ENCODE data around the gene CDKL5. TPM values are rescaled to one million over a fixed set of nuclear protein-coding genes. Genes with fewer than 3 reads are reported as not detected.
A peak's percentile ranks its signal among the peaks of the same experiment; 100 is the strongest.

CDKL5 gene
- total RNA-seq, 1 experiment from 2014 or later = not detected

DNA sequence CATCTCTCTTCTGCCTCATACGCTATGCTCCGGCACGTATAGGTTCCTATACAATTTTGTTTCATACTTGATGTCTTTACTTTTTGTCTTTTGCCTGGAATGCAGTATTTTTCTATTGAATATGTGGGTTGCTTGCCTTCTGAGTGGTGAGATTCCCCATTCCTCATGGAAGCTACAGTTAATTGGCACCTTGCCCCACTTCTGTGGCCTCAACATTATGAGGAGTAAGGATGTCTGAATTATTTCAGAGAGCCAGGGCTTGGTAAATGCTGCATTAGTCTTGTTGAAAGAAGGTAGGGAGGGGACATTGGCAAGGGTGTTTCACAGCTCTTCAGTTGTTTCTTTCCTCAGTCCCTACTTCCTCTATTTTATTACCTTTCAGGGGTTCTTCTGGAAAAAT, 23.0 kb downstream of the CDKL5 start:
- in situ Hi-C loops (cut with HindIII; ENCODE audit: low sequenced_read_pairs) = no loop called here

GRCh38 chrX:18449236-18449635, 23.8 kb downstream of the CDKL5 start:
- DNase-seq (ENCODE audit: low spot score) = no peak

More for the DNA sequence above, 23.0 kb downstream of the CDKL5 start:
- no peak for DNase-seq (ENCODE audit: low spot score)

DNA sequence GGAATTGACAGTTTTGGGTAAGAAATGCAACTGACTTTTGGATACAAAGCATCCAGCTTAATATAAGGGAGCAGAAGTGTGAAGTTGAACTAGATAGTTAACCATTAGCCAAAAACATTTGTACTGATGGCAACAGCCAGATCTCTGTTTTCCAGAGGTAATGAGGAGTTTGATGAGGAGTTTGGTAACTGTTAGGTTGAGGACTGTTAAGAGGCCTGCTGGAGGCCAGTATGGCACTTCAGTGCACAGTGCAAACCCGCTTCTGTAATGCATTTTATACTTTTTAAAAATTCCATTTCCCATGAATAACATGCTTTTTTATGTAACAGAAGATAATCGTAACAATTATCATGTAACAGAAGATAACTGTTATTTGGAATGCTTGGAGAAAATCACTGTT, 30.0 kb downstream of the CDKL5 start:
- in situ Hi-C loops (cut with HindIII; ENCODE audit: low sequenced_read_pairs) = no loop called here
- no peak for DNase-seq (ENCODE audit: low spot score)

More at GRCh38 chrX:18449236-18449635, 23.8 kb downstream of the CDKL5 start:
- in situ Hi-C loops (cut with HindIII; ENCODE audit: low sequenced_read_pairs) = no loop called here

GRCh38 chrX:18457000-18457399, 31.6 kb downstream of the CDKL5 start:
- in situ Hi-C loops (cut with HindIII; ENCODE audit: low sequenced_read_pairs) = no loop called here
- DNase-seq (ENCODE audit: low spot score) = no peak

- no peak for DNase-seq (ENCODE audit: low spot score)
- in situ Hi-C loops (cut with HindIII; ENCODE audit: low sequenced_read_pairs) = no loop called here
These were observed 36.0 kb downstream of the CDKL5 start for GRCh38 chrX:18461431-18461830.

GRCh38 chrX:18464499-18464898, 39.1 kb downstream of the CDKL5 start:
- no peak for DNase-seq (ENCODE audit: low spot score)
- in situ Hi-C loops (cut with HindIII; ENCODE audit: low sequenced_read_pairs) = no loop called here

GRCh38 chrX:18465051-18465450, 39.6 kb downstream of the CDKL5 start:
- DNase-seq (ENCODE audit: low spot score) = no peak
- in situ Hi-C loops (cut with HindIII; ENCODE audit: low sequenced_read_pairs) = no loop called here

DNA sequence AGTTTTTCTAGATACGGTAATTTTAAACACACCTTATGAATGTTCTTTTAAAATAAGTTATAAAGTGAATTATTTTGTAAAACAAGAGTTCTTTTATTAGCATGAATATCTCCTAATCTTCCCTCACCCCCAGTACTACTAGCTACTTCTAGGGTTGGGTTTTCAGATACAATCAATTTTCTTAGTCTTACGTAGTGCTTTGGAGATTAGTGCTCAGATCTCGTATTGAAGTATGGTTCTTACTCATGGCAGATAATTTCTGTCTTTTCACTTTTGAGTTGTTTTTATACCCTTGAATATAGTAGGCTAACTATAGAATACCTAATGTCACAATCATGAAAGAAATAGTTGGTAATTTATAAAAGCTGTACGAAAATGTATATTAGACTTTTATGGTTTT, 43.2 kb downstream of the CDKL5 start:
- DNase-seq (ENCODE audit: low spot score) = no peak
- in situ Hi-C loops (cut with HindIII; ENCODE audit: low sequenced_read_pairs) = no loop called here

GRCh38 chrX:18471296-18471695, 45.9 kb downstream of the CDKL5 start:
- no peak for DNase-seq (ENCODE audit: low spot score)

DNA sequence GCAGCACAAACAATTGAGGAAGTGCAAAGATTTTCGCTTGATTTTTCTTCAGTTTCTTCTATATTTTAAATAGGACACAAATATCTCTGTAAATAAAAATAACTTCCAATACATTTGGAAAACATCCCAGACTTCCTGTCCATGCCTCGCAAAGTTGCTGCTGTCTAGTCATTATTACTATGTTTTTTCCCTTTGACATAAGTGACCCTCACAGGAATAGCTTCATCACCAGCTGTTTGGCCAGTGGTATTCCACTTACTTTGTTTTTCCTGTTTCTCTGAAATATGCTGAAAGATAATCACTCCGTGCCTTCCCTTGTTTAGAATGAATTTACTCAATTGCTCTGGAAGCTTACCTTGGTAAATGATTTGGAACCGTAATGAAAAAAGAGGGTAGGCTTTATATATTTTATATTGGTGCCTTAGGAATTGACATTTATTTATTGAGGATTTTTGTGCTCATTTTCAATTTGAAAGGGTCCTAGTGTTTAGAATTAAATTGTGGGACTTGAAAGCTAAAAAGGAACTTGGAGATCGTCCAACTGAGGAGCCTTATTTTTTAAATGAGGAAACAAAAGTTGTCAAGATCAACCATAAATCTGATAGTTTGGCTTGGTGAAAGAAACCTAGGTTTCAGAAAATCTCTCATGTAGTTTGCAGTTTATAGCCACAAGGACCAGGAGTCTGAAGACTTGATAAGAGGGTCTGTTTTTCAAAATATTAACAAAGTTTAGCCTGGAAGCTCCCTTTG, 65.6 kb downstream of the CDKL5 start:
- DNase-seq (ENCODE audit: low spot score) = no peak
- in situ Hi-C loops (cut with HindIII; ENCODE audit: low sequenced_read_pairs) = no loop called here

More at GRCh38 chrX:18471296-18471695, 45.9 kb downstream of the CDKL5 start:
- in situ Hi-C loops (cut with HindIII; ENCODE audit: low sequenced_read_pairs) = no loop called here

DNA sequence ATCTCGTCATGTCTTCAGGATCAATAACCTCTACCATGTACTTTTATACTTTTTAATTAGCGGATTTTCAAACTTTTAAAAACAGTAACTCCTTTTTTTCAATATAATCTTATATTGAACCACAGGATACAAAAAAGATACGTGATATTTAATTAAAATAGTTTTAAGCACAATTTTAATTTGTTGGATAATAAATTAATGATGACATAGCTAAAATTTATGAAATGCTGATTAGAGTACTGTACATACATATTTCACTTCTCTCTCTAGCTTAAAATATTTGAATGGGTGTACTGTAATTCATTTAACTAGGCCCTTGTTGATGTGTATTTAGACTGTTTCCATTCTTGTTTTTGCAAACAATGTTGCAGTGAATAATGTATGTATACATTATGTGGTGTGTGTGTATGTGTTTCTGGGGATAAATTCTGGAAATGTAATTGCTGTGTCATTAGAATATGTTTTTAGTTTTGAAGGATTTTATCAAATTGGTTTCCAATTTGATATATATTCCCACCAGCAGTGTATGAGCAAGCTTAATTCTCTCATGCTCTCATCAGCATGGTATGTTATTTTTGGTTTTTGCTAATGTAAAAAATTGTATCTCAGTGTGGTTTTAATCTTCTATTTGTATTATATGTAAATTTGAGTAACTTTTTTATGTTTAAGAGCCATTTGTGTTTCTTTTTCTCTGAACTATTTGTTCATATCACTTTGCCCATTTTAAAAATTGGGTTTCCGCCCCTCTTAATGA, 66.4 kb downstream of the CDKL5 start:
- no peak for DNase-seq (ENCODE audit: low spot score)
- in situ Hi-C loops (cut with HindIII; ENCODE audit: low sequenced_read_pairs) = no loop called here

DNA sequence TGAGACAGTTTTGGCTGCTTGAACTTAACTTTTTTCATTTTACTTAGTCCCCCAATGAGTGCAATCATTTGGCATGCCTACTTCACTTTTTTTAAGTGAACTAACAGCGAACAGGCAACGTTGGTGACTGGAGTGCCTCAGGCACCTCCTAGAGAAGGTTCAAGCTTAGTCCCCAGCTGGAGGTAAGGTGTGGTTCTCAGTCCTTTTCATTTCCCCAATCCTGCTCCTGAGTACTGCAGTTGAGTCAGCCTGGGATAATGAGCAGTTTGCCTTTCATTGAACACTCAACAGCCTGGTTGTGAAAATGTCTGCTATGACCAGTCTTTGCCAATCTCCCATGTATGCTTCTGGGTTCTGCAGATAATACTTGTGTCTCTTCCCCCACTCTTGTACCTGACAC, 109.5 kb downstream of the CDKL5 start:
- DNase-seq (ENCODE audit: low spot score) = no peak
- in situ Hi-C loops (cut with HindIII; ENCODE audit: low sequenced_read_pairs) = no loop called here

DNA sequence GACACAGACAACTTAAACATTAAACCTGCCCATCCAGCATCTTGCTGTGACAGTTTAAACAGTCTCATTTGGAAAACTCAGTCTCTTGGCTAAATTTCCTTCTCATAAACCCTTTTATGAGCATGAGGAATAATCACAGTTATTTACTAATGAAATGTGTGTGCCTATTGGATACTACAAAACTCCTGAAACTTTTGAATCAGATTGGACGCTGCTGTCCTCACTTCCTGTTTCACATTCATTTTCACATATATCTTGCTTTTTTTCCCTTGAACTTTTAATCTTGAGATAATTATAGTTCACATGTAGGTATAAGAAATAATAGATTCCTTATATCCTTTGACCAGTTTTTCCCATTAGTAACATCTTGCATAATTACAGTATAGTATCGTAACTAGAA, 111.7 kb downstream of the CDKL5 start:
- no peak for DNase-seq (ENCODE audit: low spot score)
- in situ Hi-C loops (cut with HindIII; ENCODE audit: low sequenced_read_pairs) = no loop called here

GRCh38 chrX:18537524-18537923, 112.1 kb downstream of the CDKL5 start:
- no peak for DNase-seq (ENCODE audit: low spot score)
- in situ Hi-C loops (cut with HindIII; ENCODE audit: low sequenced_read_pairs) = no loop called here

GRCh38 chrX:18542131-18542530, 116.7 kb downstream of the CDKL5 start:
- DNase-seq (ENCODE audit: low spot score) = no peak
- in situ Hi-C loops (cut with HindIII; ENCODE audit: low sequenced_read_pairs) = no loop called here

- in situ Hi-C loops (cut with HindIII; ENCODE audit: low sequenced_read_pairs) = no loop called here
- peak; percentile 3 for DNase-seq (ENCODE audit: low spot score)
These were observed 117.5 kb downstream of the CDKL5 start for GRCh38 chrX:18542905-18543304.

- in situ Hi-C loops (cut with HindIII; ENCODE audit: low sequenced_read_pairs) = no loop called here
- no peak for DNase-seq (ENCODE audit: low spot score)
These were observed 118.3 kb downstream of the CDKL5 start for GRCh38 chrX:18543738-18544137.

GRCh38 chrX:18545771-18546170, 120.4 kb downstream of the CDKL5 start:
- in situ Hi-C loops (cut with HindIII; ENCODE audit: low sequenced_read_pairs) = no loop called here
- no peak for DNase-seq (ENCODE audit: low spot score)

GRCh38 chrX:18548996-18549395, 123.6 kb downstream of the CDKL5 start:
- in situ Hi-C loops (cut with HindIII; ENCODE audit: low sequenced_read_pairs) = no loop called here

DNA sequence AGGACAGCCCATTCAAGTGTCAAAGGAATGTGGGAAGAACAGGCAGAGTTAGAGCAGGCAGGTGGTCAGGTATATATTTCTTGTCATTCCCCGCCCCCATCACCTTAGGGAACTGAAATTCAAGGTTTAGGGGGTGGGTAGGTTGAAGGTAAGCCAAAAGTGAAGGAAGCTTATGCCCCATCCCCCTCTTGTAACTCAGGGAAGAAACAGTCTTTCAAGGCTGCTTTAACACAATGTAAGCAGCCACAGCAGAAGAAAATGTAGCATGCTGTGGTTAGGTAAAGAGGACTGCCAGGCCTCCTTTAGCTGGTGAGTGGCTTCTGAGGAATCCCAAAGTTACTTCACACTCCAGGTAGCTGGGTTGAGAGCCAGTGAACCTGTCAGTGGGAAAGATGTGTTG, 124.2 kb downstream of the CDKL5 start:
- no peak for DNase-seq (ENCODE audit: low spot score)
- in situ Hi-C loops (cut with HindIII; ENCODE audit: low sequenced_read_pairs) = no loop called here

More at GRCh38 chrX:18548996-18549395, 123.6 kb downstream of the CDKL5 start:
- no peak for DNase-seq (ENCODE audit: low spot score)

DNA sequence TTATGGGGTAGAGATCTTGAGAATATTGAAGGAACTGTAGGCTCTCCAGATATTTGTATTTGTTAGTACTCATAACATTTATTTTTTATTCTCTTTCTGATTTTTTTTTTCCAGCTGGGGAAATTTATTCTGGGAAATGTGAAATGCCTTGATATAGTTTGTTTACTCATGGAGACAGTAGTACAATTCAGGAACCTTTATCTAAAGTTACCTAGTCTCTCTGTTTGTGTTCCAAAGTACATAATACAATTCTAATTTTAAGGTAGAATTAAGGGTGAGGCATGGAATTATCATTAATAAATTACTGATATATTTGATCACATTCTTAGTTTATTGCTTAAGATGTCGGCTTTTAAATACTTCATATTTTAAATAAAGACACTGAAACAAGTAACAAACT, 132.5 kb downstream of the CDKL5 start:
- DNase-seq (ENCODE audit: low spot score) = no peak
- in situ Hi-C loops (cut with HindIII; ENCODE audit: low sequenced_read_pairs) = no loop called here

Measured in G401 (cell line).